Measurements from ENCODE around the gene CYCS. TPM values are rescaled to one million over a fixed set of nuclear protein-coding genes. Genes with fewer than 3 reads are reported as not detected.

The CYCS gene
- total and polyA plus RNA-seq, 8 donors: 13.0 to 31.9 (median 26.3) TPM

DNA sequence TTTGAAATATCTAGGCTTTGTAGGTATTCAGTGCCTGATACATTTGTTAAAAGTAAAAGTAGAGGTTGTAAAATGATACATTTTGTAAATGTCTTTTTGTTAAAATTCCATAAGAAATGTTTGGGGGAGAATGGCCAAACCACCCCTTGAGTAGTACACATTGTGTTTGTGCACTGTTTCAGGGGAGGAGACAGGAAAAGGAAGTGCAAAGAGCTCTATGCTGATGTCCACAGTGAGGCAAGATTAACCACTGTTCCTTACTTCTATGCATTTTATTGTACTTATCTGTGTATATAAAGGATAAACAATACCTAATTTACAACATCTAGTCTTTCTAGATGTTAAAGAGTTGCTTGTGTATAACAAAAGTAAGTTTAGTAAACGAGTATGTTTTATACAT is 7.4 kb upstream of the CYCS start:
- Histone ChIP-seq H3K4me1 (no peaks in the 10 kb centered on the region), H3K4me3 (no peak overlapping the region), H3K9me3 (no peaks in the 10 kb centered on the region), H3K27me3 (no peaks in the 10 kb centered on the region), H3K27ac (no peak overlapping the region), H3K36me3 (no peaks in the 10 kb centered on the region)
- TF ChIP-seq, protein P1, sequence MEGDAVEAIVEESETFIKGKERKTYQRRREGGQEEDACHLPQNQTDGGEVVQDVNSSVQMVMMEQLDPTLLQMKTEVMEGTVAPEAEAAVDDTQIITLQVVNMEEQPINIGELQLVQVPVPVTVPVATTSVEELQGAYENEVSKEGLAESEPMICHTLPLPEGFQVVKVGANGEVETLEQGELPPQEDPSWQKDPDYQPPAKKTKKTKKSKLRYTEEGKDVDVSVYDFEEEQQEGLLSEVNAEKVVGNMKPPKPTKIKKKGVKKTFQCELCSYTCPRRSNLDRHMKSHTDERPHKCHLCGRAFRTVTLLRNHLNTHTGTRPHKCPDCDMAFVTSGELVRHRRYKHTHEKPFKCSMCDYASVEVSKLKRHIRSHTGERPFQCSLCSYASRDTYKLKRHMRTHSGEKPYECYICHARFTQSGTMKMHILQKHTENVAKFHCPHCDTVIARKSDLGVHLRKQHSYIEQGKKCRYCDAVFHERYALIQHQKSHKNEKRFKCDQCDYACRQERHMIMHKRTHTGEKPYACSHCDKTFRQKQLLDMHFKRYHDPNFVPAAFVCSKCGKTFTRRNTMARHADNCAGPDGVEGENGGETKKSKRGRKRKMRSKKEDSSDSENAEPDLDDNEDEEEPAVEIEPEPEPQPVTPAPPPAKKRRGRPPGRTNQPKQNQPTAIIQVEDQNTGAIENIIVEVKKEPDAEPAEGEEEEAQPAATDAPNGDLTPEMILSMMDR (IDR thresholded peaks at IDR 0.05): no peak
- intact Hi-C loops (cut with DNase I): no loop called here
- WGBS, 2 donors: 59 to 68% methylated on average over 1 of the region's 1 CpG
- DNase-seq (no peak), ATAC-seq (no peak), FAIRE-seq (no peak)

DNA sequence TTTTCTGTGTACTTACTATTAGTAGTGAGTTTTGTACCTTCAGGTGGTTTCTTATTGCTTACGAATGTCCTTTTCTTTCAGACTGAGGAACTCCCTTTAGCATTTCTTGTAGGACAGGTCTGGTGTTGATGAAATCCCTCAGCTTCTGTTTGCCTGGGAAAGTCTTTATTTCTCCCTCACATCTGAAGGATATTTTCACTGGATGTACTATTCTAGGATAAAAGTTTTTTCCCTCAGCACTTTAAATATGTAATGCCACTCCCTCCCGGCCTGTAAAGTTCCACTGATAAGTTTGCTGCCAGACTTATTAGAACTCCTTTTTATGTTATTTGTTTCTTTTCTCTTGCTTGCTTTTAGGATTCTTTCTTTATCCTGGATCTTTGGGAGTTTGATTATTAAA is 1.7 kb upstream of the CYCS start:
- H3K27me3 ChIP-seq: no peaks in the 10 kb centered on the region
- H3K36me3 ChIP-seq: peaks cover 0 to 7% (median 5%) of the 10 kb centered on the region in 3 donors
- ATAC-seq (no peak), DNase-seq (no peak), FAIRE-seq (no peak)
- whole genome bisulfite sequencing, 2 donors: 51 to 63% methylated on average over 2 of the region's 2 CpGs
- H3K27ac ChIP-seq: no peak overlapping the region
- intact Hi-C loops (cut with DNase I): no loop called here
- TF ChIP-seq, protein P1 (IDR thresholded peaks at IDR 0.05): no peak
- no peaks in the 10 kb centered on the region for H3K9me3 ChIP-seq
- no peaks in the 10 kb centered on the region for H3K4me1 ChIP-seq
- no peak overlapping the region for H3K4me3 ChIP-seq

DNA sequence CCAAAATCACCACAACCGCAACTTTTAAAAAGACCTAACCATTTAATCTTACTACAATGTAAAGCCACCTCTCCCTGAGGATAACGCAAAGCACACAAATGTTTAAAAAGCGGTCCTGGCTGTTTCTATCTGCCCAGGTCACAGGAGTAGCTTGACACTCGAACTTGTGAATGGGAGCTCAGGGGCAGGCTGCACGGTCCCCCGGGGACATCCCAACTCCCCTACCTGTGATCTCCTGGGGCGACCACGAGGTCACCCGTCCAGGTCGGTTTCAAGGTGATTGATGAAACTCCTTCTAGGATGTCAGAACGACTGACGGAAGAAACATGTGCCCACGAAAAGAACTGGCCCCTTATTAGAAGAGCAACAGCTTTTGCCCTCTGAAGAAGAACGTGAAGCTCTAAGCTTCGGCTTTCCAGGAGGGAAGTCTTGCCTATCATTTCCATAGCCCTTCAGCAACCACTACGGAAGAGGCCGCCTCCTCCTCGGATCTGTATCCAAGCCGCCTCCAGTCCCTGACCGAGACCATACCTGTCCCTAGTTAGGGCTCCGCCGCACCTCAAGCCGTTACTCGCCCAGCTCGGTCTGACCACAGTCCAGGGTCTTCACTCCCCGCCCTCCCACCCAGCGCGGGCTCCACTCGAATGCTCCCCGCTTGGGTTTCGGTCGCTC is 459 bp downstream of the CYCS start:
- no peaks in the 10 kb centered on the region for H3K9me3 ChIP-seq
- peak overlapping the region; percentile 85 to 94 (median 92) for H3K27ac ChIP-seq
- TF ChIP-seq, protein P1 (IDR thresholded peaks at IDR 0.05): no peak
- H3K36me3 ChIP-seq: peaks cover 0 to 11% (median 6%) of the 10 kb centered on the region in 3 donors
- ATAC-seq (peak; percentile 20 to 36 (median 30)), FAIRE-seq (no peak), DNase-seq (peak in 4 of 6 donors; percentile 11 to 29 (median 16))
- 0 to 1% methylated on average over 32 of the region's 32 CpGs for WGBS, 2 donors
- H3K27me3 ChIP-seq: no peaks in the 10 kb centered on the region
- intact Hi-C loops (cut with DNase I): no loop called here
- H3K4me3 ChIP-seq: peak overlapping the region; percentile 60 to 97 (median 78)
- no peaks in the 10 kb centered on the region for H3K4me1 ChIP-seq

DNA sequence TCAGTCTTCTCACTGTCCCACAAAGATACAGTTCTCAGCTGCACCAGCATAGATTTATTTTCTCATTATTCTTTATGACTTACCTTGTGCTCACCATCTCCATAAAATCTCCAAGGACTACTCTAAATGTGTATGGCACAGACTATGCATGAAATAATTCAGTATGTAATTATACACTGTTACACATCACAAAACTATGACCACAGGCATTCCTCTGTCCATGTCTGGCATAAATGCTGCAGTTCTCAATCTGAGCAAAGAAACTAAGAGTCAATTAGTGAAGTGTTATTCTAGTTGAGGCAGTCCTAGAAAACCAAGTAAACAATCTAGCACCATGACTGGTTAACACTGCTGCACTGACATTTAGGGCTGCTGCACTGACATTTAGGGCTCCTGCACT is 2.7 kb downstream of the CYCS start:
- no peak for ATAC-seq
- Histone ChIP-seq H3K9me3 (no peaks in the 10 kb centered on the region), H3K4me3 (no peak overlapping the region), H3K4me1 (no peaks in the 10 kb centered on the region), H3K27ac (no peak overlapping the region), H3K36me3 (peaks cover 0 to 11% (median 6%) of the 10 kb centered on the region in 3 donors), H3K27me3 (no peaks in the 10 kb centered on the region)
- TF ChIP-seq, protein P1 (IDR thresholded peaks at IDR 0.05): no peak
- DNase-seq: no peak
- intact Hi-C loops (cut with DNase I): no loop called here
- FAIRE-seq: no peak

DNA sequence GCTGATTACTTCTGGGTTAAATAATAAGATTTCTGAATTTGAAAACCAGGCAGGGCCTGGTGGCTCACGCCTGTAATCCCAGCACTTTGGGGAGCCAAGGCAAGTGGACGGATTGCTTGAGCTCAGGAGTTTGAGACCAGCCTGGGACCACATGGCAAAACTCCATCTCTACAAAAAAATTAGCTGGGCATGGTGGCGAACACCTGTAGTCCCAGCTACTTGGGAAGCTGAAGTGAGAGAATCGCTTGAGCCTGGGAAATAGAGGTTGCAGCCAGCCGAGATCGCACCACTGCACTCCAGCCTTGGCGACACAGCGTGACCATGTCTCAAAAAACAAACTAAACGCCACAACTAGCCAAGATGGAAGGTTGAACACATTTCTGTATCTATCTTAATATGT is 3.5 kb downstream of the CYCS start:
- no peak for FAIRE-seq
- 97 to 99% methylated on average over 9 of the region's 9 CpGs for WGBS, 2 donors
- no peak for DNase-seq
- intact Hi-C loops (cut with DNase I): no loop called here
- H3K4me1 ChIP-seq: no peaks in the 10 kb centered on the region
- no peaks in the 10 kb centered on the region for H3K9me3 ChIP-seq
- no peaks in the 10 kb centered on the region for H3K27me3 ChIP-seq
- TF ChIP-seq, protein P1 (IDR thresholded peaks at IDR 0.05): no peak
- peaks cover 0 to 11% (median 6%) of the 10 kb centered on the region in 3 donors for H3K36me3 ChIP-seq
- ATAC-seq: no peak
- H3K4me3 ChIP-seq: no peak overlapping the region
- no peak overlapping the region for H3K27ac ChIP-seq
